Heart right ventricle (tissue), 16 donors: ENCODE measurements around the gene EPN2. TPM values are rescaled to one million over a fixed set of nuclear protein-coding genes. Genes with fewer than 3 reads are reported as not detected.
"Not testable (repeated sequence)": the region's sequence is repeated elsewhere in the genome, so short reads cannot be mapped to it uniquely, and the experiment has no call there.

Experiments
- ATAC-seq, 8 donors: fragments of 200-7000 bp; cut with Tn5 transposase; one replicate each; pipeline ENCODE4 v1.9.1; 2020; ENCODE audit warnings: mild to moderate bottlenecking in 8 of 8, moderate library complexity in 8 of 8, moderate number of reproducible peaks in 1 of 8
- DNase-seq, 2 donors: peaks; one replicate each; pipeline ENCODE4 v3.0.0-alpha.2; 2020
- H3K27ac ChIP-seq, 10 donors: fragments of 200-600 bp; sonication (generic) in 2 of 10; one replicate each; pipeline versions ENCODE4 v1.5.0 to v1.8.0; 2020 to 2022; ENCODE audit warnings: mild to moderate bottlenecking in 3 of 10
- H3K27me3 ChIP-seq, 7 donors: fragments of 200-600 bp; one replicate each; pipeline ENCODE4 v1.8.0; 2021 to 2022; ENCODE audit warnings: mild to moderate bottlenecking in 2 of 7
- H3K36me3 ChIP-seq, 9 donors: fragments of 200-600 bp; sonication (generic) in 1 of 9; one replicate each; pipeline versions ENCODE4 v1.5.0 to v1.8.0; 2020 to 2022; ENCODE audit warnings: mild to moderate bottlenecking in 2 of 9
- H3K4me1 ChIP-seq, 9 donors: fragments of 200-600 bp; sonication (generic) in 1 of 9; one replicate each; pipeline versions ENCODE4 v1.5.0 to v1.8.0; 2020 to 2022; ENCODE audit warnings: mild to moderate bottlenecking in 4 of 9
- H3K4me3 ChIP-seq, 10 donors: fragments of 200-600 bp; sonication (generic) in 2 of 10; one replicate each; pipeline versions ENCODE4 v1.5.0 to v1.8.0; 2020 to 2022; ENCODE audit warnings: mild to moderate bottlenecking in 7 of 10, moderate library complexity in 2 of 10
- H3K9me3 ChIP-seq, 11 donors: fragments of 200-600 bp in 10 of 11; sonication (generic) in 2 of 11; one replicate each; pipeline versions ENCODE4 v1.5.0 to v1.8.0; 2013 to 2022; ENCODE audit warnings: mild to moderate bottlenecking in 2 of 11, control low read depth in 1 of 11, moderate library complexity in 1 of 11
- WGBS, 2 donors: extraction: QIAGEN DNeasy Blood & Tissue Kit; methylation state at CpG; one replicate each; pipeline ENCODE4 v1.1.7; 2013; ENCODE audit warnings: inconsistent platforms in 1 of 2; 5-methylcytosine and 5-hydroxymethylcytosine counted together
- intact Hi-C, 10 donors: fragments of 100-400 bp; cut with DNase I; formaldehyde crosslinking; loops; one replicate each; pipeline versions ENCODE4 v1.11.1 to v1.14.2; 2022
- long read RNA-seq, 3 donors: library from polyadenylated mRNA; unstranded; transcript quantifications; one replicate each; pipeline ENCODE4 v2.0.0, GENCODE V29; 2020 to 2021
- polyA plus RNA-seq, 2 donors: library from polyadenylated mRNA; stranded (reverse); fragments of 200-250 nt; gene quantifications; one replicate each; pipeline ENCODE4 v1.2.3, GENCODE V29; 2013
- total RNA-seq, 10 donors: library from RNA; stranded (reverse); fragmentation: NEBNext Ultra II Directional in 3 of 10; extraction: Animal tissue kit (Norgen Biotek cat#: 25700) in 3 of 10; gene quantifications; one replicate each; pipeline versions ENCODE4 v1.2.1 to v1.2.4, GENCODE V29; 2021 to 2023
- TF ChIP-seq, protein P1 (sequence below), 9 donors: fragments of 200-600 bp; sonication (generic) in 2 of 9; IDR thresholded peaks; one replicate each; pipeline versions ENCODE4 v1.5.0 to v1.8.0; 2021 to 2022; ENCODE audit warnings: antibody characterized with exemption in 9 of 9, mild to moderate bottlenecking in 5 of 9, moderate library complexity in 1 of 9
- donor health status: Arrhythmogenic right ventricular cardiomyopathy.
- donor health status: ischemic (EF 13 %, LVEDD 7.1; RV severe dilation, severe dysfunction).
- donor health status: healthy with polysubstance abuse.
- donor health status: DM: no; HTN: yes; CAD: no.
- donor health status: DM: no; HTN: no; CAD: no.
- donor health status: ischemic (EF 25% LVEDD 6.9; RV normal size, moderate dysfunction).
- donor health status: ischemic (EF 25% LVEDD 5.7; RV mildly dilated, moderate dysfunction).
- donor health status: healthy.
- donor health status: DM: yes; HTN: yes; CAD: no.
- donor health status: Ischemic cardiomyopathy.
- donor health status: ischemic (EF 35%, LVEDD 5.7; RV mildly dilated, moderate dysfunction).
- donor health status: nonischemic (EF 11% LVEDD 7.7; RV severe dilation, severe dysfunction).
- donor health status: DM: yes; HTN: yes; CAD: no.
- donor health status: PGD.
- donor health status: ischemic (EF 29% LVEDD 5.4; RV normal size, mild dysfunction).
- donor health status: nonischemic (EF 23%, LVEDD 6.1; RV moderate dilation, normal function).

Gene EPN2
- total RNA-seq (10 to 100 TPM; 42.7 to 83.1 (median 58.8) TPM), polyA plus RNA-seq (10 to 100 TPM; 20.0 to 27.9 TPM)
- long read RNA-seq, donor 1, full-length matches to known transcripts: 22 of 68 reads
- long read RNA-seq, donor 1, partial matches to known transcripts: 12 of 68 reads
- long read RNA-seq, donor 1, other reads (novel, unspliced or antisense): 34 of 68 reads
- long read RNA-seq, donor 2, full-length matches to known transcripts: 23 of 75 reads
- long read RNA-seq, donor 2, partial matches to known transcripts: 25 of 75 reads
- long read RNA-seq, donor 2, other reads (novel, unspliced or antisense): 27 of 75 reads
- long read RNA-seq, donor 3, full-length matches to known transcripts: 25 of 131 reads
- long read RNA-seq, donor 3, partial matches to known transcripts: 85 of 131 reads
- long read RNA-seq, donor 3, other reads (novel, unspliced or antisense): 21 of 131 reads

GRCh38 chr17:19237139-19237388 is at the start of gene EPN2:
Gene EPN2, plus strand, starts transcription at chr17:19237366. Its CDS starts 45,754 bp downstream, at chr17:19283120.
- Histone ChIP-seq H3K27ac (peak within 1 kb of the TSS; percentile 63 to 99 (median 96)), H3K4me3 (peak within 1 kb of the TSS; percentile 85 to 100 (median 99)), H3K4me1 (peaks cover 8 to 39% (median 28%) of the 10 kb centered on the region in 9 donors), H3K27me3 (peaks cover 0 to 19% (median 0%) of the 10 kb centered on the region in 7 donors)
- DNase-seq (peak; percentile 55 to 82), ATAC-seq (peak; percentile 84 to 96 (median 94))
- H3K9me3 ChIP-seq, intact Hi-C loops, H3K36me3 ChIP-seq: not testable (repeated sequence)
- WGBS, 2 donors: 0% methylated on average over 3 to 17 of the region's 31 CpGs

DNA sequence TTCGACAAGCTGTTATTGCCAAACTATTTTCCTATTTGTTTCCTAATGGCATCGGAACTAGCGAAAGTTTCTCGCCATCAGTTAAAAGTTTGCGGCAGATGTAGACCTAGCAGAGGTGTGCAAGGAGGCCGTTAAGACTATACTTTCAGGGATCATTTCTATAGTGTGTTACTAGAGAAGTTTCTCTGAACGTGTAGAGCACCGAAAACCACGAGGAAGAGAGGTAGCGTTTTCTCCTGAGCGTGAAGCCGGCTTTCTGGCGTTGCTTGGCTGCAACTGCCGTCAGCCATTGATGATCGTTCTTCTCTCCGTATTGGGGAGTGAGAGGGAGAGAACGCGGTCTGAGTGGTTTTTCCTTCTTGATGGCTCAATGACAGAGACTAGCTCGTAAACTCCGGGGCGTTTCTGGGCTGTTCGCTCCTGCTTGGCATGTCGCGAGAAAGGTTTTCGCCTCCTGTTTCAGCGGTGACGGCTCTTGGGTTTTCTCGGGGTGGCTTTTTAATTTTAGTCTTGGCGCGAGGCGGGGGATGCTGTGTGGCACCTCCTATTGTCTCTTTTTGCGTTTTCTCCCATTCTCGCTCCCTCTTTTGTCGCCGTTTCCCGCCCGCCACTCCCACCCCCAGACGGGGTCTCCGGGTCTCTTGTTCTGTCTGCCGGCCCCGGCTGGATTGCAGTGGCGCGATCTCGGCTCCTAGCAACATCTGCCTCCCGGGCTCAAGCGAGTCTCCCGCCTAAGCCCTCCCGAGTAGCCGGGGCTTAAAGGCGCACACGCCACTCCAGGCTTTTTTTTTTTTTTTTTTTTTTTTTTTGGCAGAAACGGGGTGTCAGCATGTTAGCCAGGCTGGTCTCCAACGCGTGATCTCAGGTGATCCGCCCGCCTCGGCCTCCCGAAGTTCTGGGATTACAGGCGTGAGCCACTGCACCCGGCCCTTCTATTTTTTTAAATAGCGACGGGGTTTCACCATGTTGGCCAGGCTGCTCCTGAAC is 49.0 kb upstream of the EPN2 start:
- intact Hi-C loops, H3K9me3 ChIP-seq, H3K4me1 ChIP-seq, H3K4me3 ChIP-seq, H3K27me3 ChIP-seq, DNase-seq, H3K36me3 ChIP-seq: not testable (repeated sequence)
- WGBS, 2 donors: 0% methylated on average over 8 to 9 of the region's 62 CpGs
- H3K27ac ChIP-seq: peak overlapping the region in 2 of 10 donors; percentile 50 to 66
- peak; percentile 34 to 75 (median 60) for ATAC-seq

GRCh38 chr17:19188870-19189708 is 48.1 kb upstream of the EPN2 start:
- ATAC-seq: peak; percentile 82 to 97 (median 94)
- H3K36me3 ChIP-seq, H3K27ac ChIP-seq, H3K9me3 ChIP-seq, H3K27me3 ChIP-seq, H3K4me1 ChIP-seq, H3K4me3 ChIP-seq, DNase-seq, intact Hi-C loops: not testable (repeated sequence)
- WGBS, 2 donors: no CpG with 5 or more reads among the region's 39 CpGs

GRCh38 chr17:19189781-19190405 is 47.3 kb upstream of the EPN2 start:
- H3K27me3 ChIP-seq, H3K4me3 ChIP-seq, H3K4me1 ChIP-seq, intact Hi-C loops, H3K36me3 ChIP-seq, H3K27ac ChIP-seq, H3K9me3 ChIP-seq, DNase-seq: not testable (repeated sequence)
- no CpG with 5 or more reads among the region's 36 CpGs for WGBS, 2 donors
- peak in 4 of 8 donors; percentile 36 to 62 (median 48) for ATAC-seq

DNA sequence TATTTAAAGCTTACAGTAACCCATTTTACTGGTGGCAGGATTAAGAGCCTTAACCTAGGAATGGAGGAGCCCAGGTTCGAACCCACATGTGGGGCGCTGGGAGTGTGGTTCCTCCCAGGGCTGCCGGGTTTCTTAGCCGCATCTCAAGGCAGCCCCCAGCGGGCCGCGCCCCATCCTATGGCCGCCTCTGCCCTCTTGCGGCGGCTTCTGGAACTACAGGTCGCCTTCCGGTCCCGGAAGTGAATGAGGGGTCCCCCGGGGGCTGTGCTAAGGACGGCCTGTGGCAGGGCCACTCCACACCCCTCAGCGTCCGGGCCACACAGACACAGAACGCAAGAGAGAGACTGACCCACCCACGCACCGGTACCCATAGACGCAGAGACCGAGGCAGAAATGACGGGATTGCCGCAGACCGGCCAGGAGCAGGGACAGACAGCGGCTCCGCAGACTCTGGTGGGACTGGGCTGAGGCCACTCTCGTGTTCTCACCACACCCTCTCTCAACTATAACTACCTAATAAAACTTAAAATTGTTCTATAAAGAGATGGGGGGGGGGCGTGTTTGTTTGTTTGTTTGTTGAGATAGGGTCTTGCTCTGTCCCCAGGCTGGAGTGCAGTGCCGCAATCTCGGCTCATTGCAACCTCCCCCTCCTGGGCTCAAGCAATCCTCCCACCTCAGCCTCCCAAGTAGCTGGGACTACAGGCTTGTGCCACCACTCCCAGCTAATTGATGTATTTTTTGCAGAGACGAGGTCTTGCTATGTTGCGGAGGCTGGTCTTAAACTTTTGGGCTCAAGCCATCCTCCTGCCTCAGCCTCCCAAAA is 40.6 kb upstream of the EPN2 start:
- Histone ChIP-seq H3K27ac (peak overlapping the region in 3 of 10 donors; percentile 62 to 68 (median 63)), H3K4me3 (peak overlapping the region in 5 of 10 donors; percentile 32 to 52 (median 51))
- WGBS, 2 donors: no CpG with 5 or more reads among the region's 33 CpGs
- H3K27me3 ChIP-seq, H3K36me3 ChIP-seq, intact Hi-C loops, H3K9me3 ChIP-seq, H3K4me1 ChIP-seq: not testable (repeated sequence)
- TF ChIP-seq, protein P1, sequence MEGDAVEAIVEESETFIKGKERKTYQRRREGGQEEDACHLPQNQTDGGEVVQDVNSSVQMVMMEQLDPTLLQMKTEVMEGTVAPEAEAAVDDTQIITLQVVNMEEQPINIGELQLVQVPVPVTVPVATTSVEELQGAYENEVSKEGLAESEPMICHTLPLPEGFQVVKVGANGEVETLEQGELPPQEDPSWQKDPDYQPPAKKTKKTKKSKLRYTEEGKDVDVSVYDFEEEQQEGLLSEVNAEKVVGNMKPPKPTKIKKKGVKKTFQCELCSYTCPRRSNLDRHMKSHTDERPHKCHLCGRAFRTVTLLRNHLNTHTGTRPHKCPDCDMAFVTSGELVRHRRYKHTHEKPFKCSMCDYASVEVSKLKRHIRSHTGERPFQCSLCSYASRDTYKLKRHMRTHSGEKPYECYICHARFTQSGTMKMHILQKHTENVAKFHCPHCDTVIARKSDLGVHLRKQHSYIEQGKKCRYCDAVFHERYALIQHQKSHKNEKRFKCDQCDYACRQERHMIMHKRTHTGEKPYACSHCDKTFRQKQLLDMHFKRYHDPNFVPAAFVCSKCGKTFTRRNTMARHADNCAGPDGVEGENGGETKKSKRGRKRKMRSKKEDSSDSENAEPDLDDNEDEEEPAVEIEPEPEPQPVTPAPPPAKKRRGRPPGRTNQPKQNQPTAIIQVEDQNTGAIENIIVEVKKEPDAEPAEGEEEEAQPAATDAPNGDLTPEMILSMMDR (IDR thresholded peaks at IDR 0.05): peak in 2 of 9 donors; percentile 5 to 18
- ATAC-seq (peak; percentile 96 to 98 (median 98)), DNase-seq (peak; percentile 3 to 17)

DNA sequence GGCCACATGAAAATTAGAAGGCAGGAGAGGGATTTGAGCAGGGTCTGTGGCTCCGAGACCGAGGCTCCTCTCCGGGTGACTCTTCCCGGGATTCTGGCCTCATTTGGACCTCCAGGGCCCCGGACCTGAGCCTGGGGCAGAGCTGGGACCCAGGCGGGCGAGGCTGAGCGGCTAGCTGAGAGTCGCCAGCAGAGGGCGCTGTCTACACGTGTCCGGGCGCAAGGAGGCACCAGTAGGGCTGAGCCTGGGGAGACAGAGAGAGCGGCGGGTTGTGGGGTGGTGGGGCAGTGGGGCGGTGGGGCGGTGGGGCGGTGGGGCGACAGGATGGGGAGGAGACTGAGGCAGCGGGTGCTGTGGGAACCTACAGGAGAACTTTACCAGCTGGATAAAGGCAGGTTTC is 34.7 kb upstream of the EPN2 start:
- WGBS, 2 donors: no CpG with 5 or more reads among the region's 20 CpGs
- intact Hi-C loops, H3K4me3 ChIP-seq, H3K27ac ChIP-seq, H3K9me3 ChIP-seq, H3K4me1 ChIP-seq, H3K36me3 ChIP-seq, H3K27me3 ChIP-seq, DNase-seq: not testable (repeated sequence)
- peak; percentile 91 to 98 (median 96) for ATAC-seq

DNA sequence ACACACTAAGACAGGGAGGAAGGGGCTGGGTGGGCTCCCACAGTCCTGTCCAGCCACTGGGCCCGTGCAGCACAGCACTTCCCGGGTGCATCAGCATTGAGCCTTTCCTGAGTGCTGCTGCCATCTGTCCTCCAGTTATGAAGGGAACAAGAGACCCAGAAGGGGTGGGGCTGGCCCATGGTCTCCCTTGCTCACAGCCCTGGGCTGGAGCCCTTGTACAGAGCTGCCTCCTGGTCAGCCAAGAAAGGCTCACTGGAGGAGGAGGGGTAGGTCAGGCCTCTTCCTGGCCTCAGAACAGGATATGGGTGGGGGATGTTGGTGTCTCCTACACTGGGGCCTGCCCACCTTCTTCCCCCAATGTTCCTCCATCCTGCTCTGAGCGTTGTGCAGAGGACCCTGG is 33.7 kb upstream of the EPN2 start:
- no CpG with 5 or more reads among the region's 3 CpGs for WGBS, 2 donors
- H3K4me3 ChIP-seq, H3K4me1 ChIP-seq, H3K9me3 ChIP-seq, intact Hi-C loops, H3K36me3 ChIP-seq, H3K27me3 ChIP-seq, H3K27ac ChIP-seq, DNase-seq: not testable (repeated sequence)
- peak; percentile 40 to 71 (median 64) for ATAC-seq

- H3K4me3 ChIP-seq, intact Hi-C loops, H3K36me3 ChIP-seq, H3K9me3 ChIP-seq, H3K4me1 ChIP-seq, H3K27me3 ChIP-seq, H3K27ac ChIP-seq, DNase-seq: not testable (repeated sequence)
- ATAC-seq: peak; percentile 84 to 94 (median 92)
- no CpG with 5 or more reads among the region's 67 CpGs for WGBS, 2 donors
These were observed 21.9 kb upstream of the EPN2 start for GRCh38 chr17:19215074-19215860.
